T47D (cell line): ENCODE results near the gene KIZ.

Source experiments
- DNase-seq, 2 experiments: peaks; one replicate each; pipeline versions ENCODE4 v3.0.0 to v3.0.0-alpha.2; 2011 to 2012; ENCODE audit warnings: low read depth in 1 of 2, low spot score in 1 of 2
- JUND ChIP-seq: IDR thresholded peaks from 2 replicates; pipeline ENCODE4 v1.6.1; 2012; ENCODE audit warnings: low read depth
- in situ Hi-C: cut with HindIII; loops from 2 replicates; pipeline ENCODE4 v1.10.0; 2016; ENCODE audit warnings: low sequenced_read_pairs, low pct_unique_long_range_greater_than_20kb

KIZ gene

GRCh38 chr20:21099751-21100577 lies 25.9 kb upstream of the KIZ start:
- TF ChIP-seq JUND, result no peak
- in situ Hi-C loops, result no loop called here

GRCh38 chr20:21100578-21101452 lies 25.1 kb upstream of the KIZ start:
- no peak for DNase-seq
- in situ Hi-C loops, result no loop called here
- no peak for TF ChIP-seq JUND

More at GRCh38 chr20:21099751-21100577, 25.9 kb upstream of the KIZ start:
- no peak for DNase-seq

GRCh38 chr20:21101453-21101931 lies 24.4 kb upstream of the KIZ start:
- TF ChIP-seq JUND, result no peak
- in situ Hi-C loops, result no loop called here
- no peak for DNase-seq

- no peak for DNase-seq
- TF ChIP-seq JUND, result no peak
- in situ Hi-C loops, result no loop called here
Observed at GRCh38 chr20:21101932-21102575, 23.8 kb upstream of the KIZ start.

- no peak for DNase-seq
- no peak for TF ChIP-seq JUND
- in situ Hi-C loops, result no loop called here
Observed at GRCh38 chr20:21102603-21103311, 23.1 kb upstream of the KIZ start.

GRCh38 chr20:21103582-21104465 lies 22.1 kb upstream of the KIZ start:
- in situ Hi-C loops, result no loop called here

GRCh38 chr20:21104466-21104761 lies 21.5 kb upstream of the KIZ start:
- DNase-seq, result no peak
- in situ Hi-C loops, result no loop called here
- TF ChIP-seq JUND, result no peak

More at GRCh38 chr20:21103582-21104465, 22.1 kb upstream of the KIZ start:
- no peak for TF ChIP-seq JUND
- DNase-seq, result no peak

GRCh38 chr20:21104921-21105320 lies 21.0 kb upstream of the KIZ start:
- TF ChIP-seq JUND, result no peak
- no peak for DNase-seq
- in situ Hi-C loops, result no loop called here

- DNase-seq, result no peak
- no peak for TF ChIP-seq JUND
- in situ Hi-C loops, result no loop called here
Observed at GRCh38 chr20:21105429-21106170, 20.3 kb upstream of the KIZ start.

GRCh38 chr20:21106171-21107017 lies 19.5 kb upstream of the KIZ start, which contains the start of gene LINC00237:
Gene LINC00237 (minus strand): TSS chr20:21106358.
- no peak for DNase-seq
- no peak for TF ChIP-seq JUND
- in situ Hi-C loops, result no loop called here
